HEK293 (cell line): Measurements from ENCODE around the gene CXCL16.

Experiments
- CTCF ChIA-PET: fragments of 350-600 bp; formaldehyde crosslinking; extraction: SDS; loops from one replicate; lab custom pipeline; 2021; ENCODE audit warnings: antibody characterized with exemption; lab: Yijun Ruan, JAX
- POLR2A ChIA-PET: fragments of 300-600 bp; formaldehyde crosslinking; extraction: SDS; loops from one replicate; lab custom pipeline; 2020; ENCODE audit warnings: antibody characterized with exemption, inconsistent platforms; lab: Yijun Ruan, JAX
- H3K27ac ChIP-seq: fragments of 200-500 bp; sonication (Bioruptor generic); 2 replicates; pipeline ENCODE4 v1.5.1; 2014; ENCODE audit warnings: low read depth, low read length, control low read depth, inconsistent platforms; ENCODE audit errors: extremely low read depth
- H3K36me3 ChIP-seq, 2 experiments: fragments of 200-500 bp in 1 of 2; sonication (Bioruptor generic) in 1 of 2; 1 replicate in 1 of 2; 2 replicates in 1 of 2; pipeline ENCODE4 v1.5.1; 2014 to 2017; ENCODE audit warnings: inconsistent platforms in 2 of 2, low read length in 2 of 2; ENCODE audit not compliant: control insufficient read depth in 2 of 2, insufficient read depth in 1 of 2
- H3K4me1 ChIP-seq: fragments of 200-500 bp; sonication (Bioruptor generic); 2 replicates; pipeline ENCODE4 v1.5.1; 2014; ENCODE audit warnings: mild to moderate bottlenecking, low read length, inconsistent platforms; ENCODE audit not compliant: control insufficient read depth, insufficient read depth
- H3K4me3 ChIP-seq: 2 replicates; pipeline ENCODE4 v1.5.1; 2011; ENCODE audit warnings: low read depth, mild to moderate bottlenecking, control low read depth, low read length, moderate library complexity
- H3K9me3 ChIP-seq: fragments of 200-500 bp; sonication (Bioruptor generic); 2 replicates; pipeline ENCODE4 v1.5.1; 2014; ENCODE audit warnings: low read depth, low read length, inconsistent platforms; ENCODE audit not compliant: control insufficient read depth, insufficient read depth
- HOXC10 ChIP-seq: sonication (generic); formaldehyde crosslinking; IDR thresholded peaks from 2 replicates; pipeline ENCODE4 v1.8.1; 2023; ENCODE audit warnings: mild to moderate bottlenecking, missing genetic modification reagents
- KLF8 ChIP-seq: fragments of 450-650 bp; formaldehyde crosslinking; IDR thresholded peaks from 2 replicates; pipeline ENCODE4 v1.5.1; 2016; ENCODE audit warnings: missing biosample characterization, missing genetic modification characterization
- TRIM28 ChIP-seq: IDR thresholded peaks from 2 replicates; pipeline ENCODE4 v1.6.1; 2011; ENCODE audit warnings: low read length, control low read depth, borderline replicate concordance
- ZBTB17 ChIP-seq: fragments of 450-650 bp; formaldehyde crosslinking; IDR thresholded peaks from 2 replicates; pipeline ENCODE4 v1.5.1; 2016; ENCODE audit warnings: missing biosample characterization, missing genetic modification characterization
- ZNF174 ChIP-seq: fragments of 450-650 bp; formaldehyde crosslinking; IDR thresholded peaks from 2 replicates; pipeline ENCODE4 v1.5.0; 2017; ENCODE audit warnings: missing biosample characterization, mild to moderate bottlenecking, missing genetic modification characterization
- ZNF341 ChIP-seq: fragments of 450-650 bp; formaldehyde crosslinking; IDR thresholded peaks from 2 replicates; pipeline ENCODE4; 2016; ENCODE audit warnings: low read depth, missing biosample characterization, missing genetic modification characterization
- ZNF37A ChIP-seq: fragments of 450-650 bp; IDR thresholded peaks from 2 replicates; pipeline ENCODE4 v1.5.1; 2018; ENCODE audit warnings: missing biosample characterization, missing genetic modification characterization
- ZNF664 ChIP-seq: fragments of 450-650 bp; formaldehyde crosslinking; IDR thresholded peaks from 2 replicates; pipeline ENCODE4 v1.5.1; 2016; ENCODE audit warnings: missing biosample characterization, missing genetic modification characterization
- ZNF670 ChIP-seq: fragments of 450-650 bp; formaldehyde crosslinking; IDR thresholded peaks from 2 replicates; pipeline ENCODE4 v1.5.1; 2016; ENCODE audit warnings: missing biosample characterization, missing genetic modification characterization, low read depth
- ZNF76 ChIP-seq: fragments of 450-650 bp; formaldehyde crosslinking; IDR thresholded peaks from 2 replicates; pipeline ENCODE4; 2016; ENCODE audit warnings: low read depth, missing biosample characterization, missing genetic modification characterization, borderline replicate concordance
- ZNF785 ChIP-seq: fragments of 450-650 bp; formaldehyde crosslinking; IDR thresholded peaks from 2 replicates; pipeline ENCODE4 v1.5.1; 2016; ENCODE audit warnings: missing biosample characterization, missing genetic modification characterization
- TF ChIP-seq, protein P1 (sequence below): fragments of 450-650 bp; IDR thresholded peaks from 2 replicates; pipeline ENCODE4 v1.5.1; 2018; ENCODE audit warnings: missing biosample characterization, missing genetic modification characterization
- TF ChIP-seq, protein P2 (sequence below): fragments of 450-650 bp; formaldehyde crosslinking; IDR thresholded peaks from 2 replicates; pipeline ENCODE4 v1.5.1; 2016; ENCODE audit warnings: missing biosample characterization, missing genetic modification characterization
- TF ChIP-seq, protein P3 (sequence below): fragments of 450-650 bp; formaldehyde crosslinking; IDR thresholded peaks from 2 replicates; pipeline ENCODE4 v1.5.1; 2016; ENCODE audit warnings: missing biosample characterization, missing genetic modification characterization, low read depth
- TF ChIP-seq, protein P4 (sequence below): fragments of 450-650 bp; formaldehyde crosslinking; IDR thresholded peaks from 2 replicates; pipeline ENCODE4 v1.5.1; 2016; ENCODE audit warnings: missing biosample characterization, missing genetic modification characterization
- TF ChIP-seq, protein P5 (sequence below): fragments of 450-650 bp; formaldehyde crosslinking; IDR thresholded peaks from 2 replicates; pipeline ENCODE4 v1.5.1; 2016; ENCODE audit warnings: missing biosample characterization, missing genetic modification characterization

The CXCL16 gene

DNA sequence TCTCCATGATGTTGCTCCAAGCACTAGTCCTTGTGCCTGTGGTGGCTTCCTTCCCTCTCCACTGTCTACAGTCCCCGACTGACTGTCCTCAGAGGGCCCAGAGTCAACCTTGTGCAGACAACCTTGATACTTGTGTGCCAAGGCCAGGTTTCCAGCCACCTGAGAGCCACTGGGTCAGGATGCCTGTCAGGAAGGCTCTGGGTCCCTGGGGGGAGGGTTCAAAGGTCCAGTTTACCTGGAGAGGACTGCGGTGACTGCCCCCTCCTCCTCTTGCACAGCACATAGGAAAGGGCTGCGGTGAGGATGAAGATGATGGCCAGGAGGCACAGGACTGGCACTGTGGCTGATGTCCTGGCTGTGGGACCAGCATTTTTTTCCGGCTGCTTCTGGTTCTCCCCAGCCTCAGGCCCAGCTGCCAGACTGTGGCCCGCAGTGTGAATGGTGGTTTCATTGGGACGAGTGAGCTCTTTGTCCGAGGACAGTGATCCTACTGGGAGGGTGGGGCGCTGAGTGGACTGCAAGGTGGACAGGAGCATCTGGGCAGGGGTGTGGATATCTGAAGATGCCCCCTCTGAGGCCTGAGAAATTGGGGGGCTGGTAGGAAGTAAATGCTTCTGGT is 4.8 kb downstream of the CXCL16 start:
- ChIA-PET CTCF (interaction anchor here (0.7 to 2.1 kb wide), 3 partner anchors 45 to 1095 kb away, joined by 3 to 8 read pairs (median 4); partner anchors contain the start of gene GLTPD2), POLR2A (interaction anchor here (0.9 to 1.9 kb wide), 2 partner anchors 25 to 55 kb away, joined by 4 to 6 read pairs; no protein-coding TSS in a partner anchor)
- Histone ChIP-seq H3K4me1 (peaks cover 4% of the 10 kb centered on the region; the same call in 1 of the 2 replicates), H3K4me3 (no peak overlapping the region), H3K36me3 (peaks cover 9 to 11% of the 10 kb centered on the region in 2 experiments; a peak in 2 of 3 replicates), H3K27ac (no peak overlapping the region), H3K9me3 (no peaks in the 10 kb centered on the region)
- TF ChIP-seq ZNF785 (tag by site-specific recombination) (no peak), HOXC10 (CRISPR knock-in tag) (no peak), TRIM28 (no peak), ZNF37A (no peak), KLF8 (tag by site-specific recombination) (no peak), ZNF341 (tag by site-specific recombination) (no peak), ZNF174 (tag by site-specific recombination) (no peak)
- TF ChIP-seq, protein P1, sequence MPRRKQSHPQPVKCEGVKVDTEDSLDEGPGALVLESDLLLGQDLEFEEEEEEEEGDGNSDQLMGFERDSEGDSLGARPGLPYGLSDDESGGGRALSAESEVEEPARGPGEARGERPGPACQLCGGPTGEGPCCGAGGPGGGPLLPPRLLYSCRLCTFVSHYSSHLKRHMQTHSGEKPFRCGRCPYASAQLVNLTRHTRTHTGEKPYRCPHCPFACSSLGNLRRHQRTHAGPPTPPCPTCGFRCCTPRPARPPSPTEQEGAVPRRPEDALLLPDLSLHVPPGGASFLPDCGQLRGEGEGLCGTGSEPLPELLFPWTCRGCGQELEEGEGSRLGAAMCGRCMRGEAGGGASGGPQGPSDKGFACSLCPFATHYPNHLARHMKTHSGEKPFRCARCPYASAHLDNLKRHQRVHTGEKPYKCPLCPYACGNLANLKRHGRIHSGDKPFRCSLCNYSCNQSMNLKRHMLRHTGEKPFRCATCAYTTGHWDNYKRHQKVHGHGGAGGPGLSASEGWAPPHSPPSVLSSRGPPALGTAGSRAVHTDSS (tag by site-specific recombination), result no peak
- TF ChIP-seq, protein P2, sequence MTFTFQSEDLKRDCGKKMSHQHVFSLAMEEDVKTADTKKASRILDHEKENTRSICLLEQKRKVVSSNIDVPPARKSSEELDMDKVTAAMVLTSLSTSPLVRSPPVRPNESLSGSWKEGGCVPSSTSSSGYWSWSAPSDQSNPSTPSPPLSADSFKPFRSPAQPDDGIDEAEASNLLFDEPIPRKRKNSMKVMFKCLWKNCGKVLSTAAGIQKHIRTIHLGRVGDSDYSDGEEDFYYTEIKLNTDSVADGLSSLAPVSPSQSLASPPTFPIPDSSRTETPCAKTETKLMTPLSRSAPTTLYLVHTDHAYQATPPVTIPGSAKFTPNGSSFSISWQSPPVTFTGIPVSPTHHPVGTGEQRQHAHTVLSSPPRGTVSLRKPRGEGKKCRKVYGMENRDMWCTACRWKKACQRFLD (tag by site-specific recombination), result no peak
- TF ChIP-seq, protein P3, sequence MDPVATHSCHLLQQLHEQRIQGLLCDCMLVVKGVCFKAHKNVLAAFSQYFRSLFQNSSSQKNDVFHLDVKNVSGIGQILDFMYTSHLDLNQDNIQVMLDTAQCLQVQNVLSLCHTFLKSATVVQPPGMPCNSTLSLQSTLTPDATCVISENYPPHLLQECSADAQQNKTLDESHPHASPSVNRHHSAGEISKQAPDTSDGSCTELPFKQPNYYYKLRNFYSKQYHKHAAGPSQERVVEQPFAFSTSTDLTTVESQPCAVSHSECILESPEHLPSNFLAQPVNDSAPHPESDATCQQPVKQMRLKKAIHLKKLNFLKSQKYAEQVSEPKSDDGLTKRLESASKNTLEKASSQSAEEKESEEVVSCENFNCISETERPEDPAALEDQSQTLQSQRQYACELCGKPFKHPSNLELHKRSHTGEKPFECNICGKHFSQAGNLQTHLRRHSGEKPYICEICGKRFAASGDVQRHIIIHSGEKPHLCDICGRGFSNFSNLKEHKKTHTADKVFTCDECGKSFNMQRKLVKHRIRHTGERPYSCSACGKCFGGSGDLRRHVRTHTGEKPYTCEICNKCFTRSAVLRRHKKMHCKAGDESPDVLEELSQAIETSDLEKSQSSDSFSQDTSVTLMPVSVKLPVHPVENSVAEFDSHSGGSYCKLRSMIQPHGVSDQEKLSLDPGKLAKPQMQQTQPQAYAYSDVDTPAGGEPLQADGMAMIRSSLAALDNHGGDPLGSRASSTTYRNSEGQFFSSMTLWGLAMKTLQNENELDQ (tag by site-specific recombination), result no peak

DNA sequence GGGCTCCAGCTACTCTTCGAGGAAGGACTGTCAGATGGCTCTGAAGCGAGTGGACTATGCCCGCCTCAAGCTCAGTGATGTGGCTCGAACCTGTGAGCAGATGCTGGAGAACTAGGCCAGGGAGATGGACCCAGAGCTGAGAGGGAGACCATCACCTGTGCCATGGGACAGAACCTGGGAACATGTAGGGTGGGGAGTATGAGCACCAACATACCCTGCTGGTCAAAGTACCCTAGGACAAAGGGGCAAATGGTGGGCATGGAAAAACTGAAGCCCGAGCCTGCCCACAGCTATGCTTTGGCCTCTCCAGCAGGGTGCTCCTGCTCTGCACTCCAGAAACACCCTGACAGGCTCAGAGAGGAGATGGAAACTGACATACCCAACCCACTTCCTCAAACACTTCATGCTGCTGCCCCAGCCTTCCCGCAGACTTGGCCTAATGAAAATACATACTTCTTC is 6.6 kb downstream of the CXCL16 start:
- H3K27ac ChIP-seq, result no peak overlapping the region
- no peaks in the 10 kb centered on the region for H3K9me3 ChIP-seq
- no peaks in the 10 kb centered on the region for H3K4me1 ChIP-seq
- ChIA-PET POLR2A (interaction anchor here (0.6 to 1.0 kb wide), 2 partner anchors 29 to 57 kb away, joined by 3 read pairs; no protein-coding TSS in a partner anchor), CTCF (interaction anchor here (0.6 to 1.8 kb wide), 7 partner anchors 21 to 342 kb away, joined by 3 to 6 read pairs (median 5); no protein-coding TSS in a partner anchor)
- no peak overlapping the region for H3K4me3 ChIP-seq
- H3K36me3 ChIP-seq, result peaks cover 9 to 11% of the 10 kb centered on the region in 2 experiments; a peak in 2 of 3 replicates
- TF ChIP-seq, protein P4, sequence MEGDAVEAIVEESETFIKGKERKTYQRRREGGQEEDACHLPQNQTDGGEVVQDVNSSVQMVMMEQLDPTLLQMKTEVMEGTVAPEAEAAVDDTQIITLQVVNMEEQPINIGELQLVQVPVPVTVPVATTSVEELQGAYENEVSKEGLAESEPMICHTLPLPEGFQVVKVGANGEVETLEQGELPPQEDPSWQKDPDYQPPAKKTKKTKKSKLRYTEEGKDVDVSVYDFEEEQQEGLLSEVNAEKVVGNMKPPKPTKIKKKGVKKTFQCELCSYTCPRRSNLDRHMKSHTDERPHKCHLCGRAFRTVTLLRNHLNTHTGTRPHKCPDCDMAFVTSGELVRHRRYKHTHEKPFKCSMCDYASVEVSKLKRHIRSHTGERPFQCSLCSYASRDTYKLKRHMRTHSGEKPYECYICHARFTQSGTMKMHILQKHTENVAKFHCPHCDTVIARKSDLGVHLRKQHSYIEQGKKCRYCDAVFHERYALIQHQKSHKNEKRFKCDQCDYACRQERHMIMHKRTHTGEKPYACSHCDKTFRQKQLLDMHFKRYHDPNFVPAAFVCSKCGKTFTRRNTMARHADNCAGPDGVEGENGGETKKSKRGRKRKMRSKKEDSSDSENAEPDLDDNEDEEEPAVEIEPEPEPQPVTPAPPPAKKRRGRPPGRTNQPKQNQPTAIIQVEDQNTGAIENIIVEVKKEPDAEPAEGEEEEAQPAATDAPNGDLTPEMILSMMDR (tag by site-specific recombination), result 0 out of 2 replicates have a peak, but pooled peaks have one; percentile 8
- TF ChIP-seq ZBTB17 (tag by site-specific recombination) (peak; percentile 76), ZNF76 (tag by site-specific recombination) (no peak), ZNF664 (no peak), ZNF670 (tag by site-specific recombination) (no peak)
- TF ChIP-seq, protein P5, sequence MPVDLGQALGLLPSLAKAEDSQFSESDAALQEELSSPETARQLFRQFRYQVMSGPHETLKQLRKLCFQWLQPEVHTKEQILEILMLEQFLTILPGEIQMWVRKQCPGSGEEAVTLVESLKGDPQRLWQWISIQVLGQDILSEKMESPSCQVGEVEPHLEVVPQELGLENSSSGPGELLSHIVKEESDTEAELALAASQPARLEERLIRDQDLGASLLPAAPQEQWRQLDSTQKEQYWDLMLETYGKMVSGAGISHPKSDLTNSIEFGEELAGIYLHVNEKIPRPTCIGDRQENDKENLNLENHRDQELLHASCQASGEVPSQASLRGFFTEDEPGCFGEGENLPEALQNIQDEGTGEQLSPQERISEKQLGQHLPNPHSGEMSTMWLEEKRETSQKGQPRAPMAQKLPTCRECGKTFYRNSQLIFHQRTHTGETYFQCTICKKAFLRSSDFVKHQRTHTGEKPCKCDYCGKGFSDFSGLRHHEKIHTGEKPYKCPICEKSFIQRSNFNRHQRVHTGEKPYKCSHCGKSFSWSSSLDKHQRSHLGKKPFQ (tag by site-specific recombination), result no peak
